Measurements from ENCODE around the gene PPP2R3C. TPM values are rescaled to one million over a fixed set of nuclear protein-coding genes. Genes with fewer than 3 reads are reported as not detected.

PPP2R3C gene
- total RNA-seq, 4 donors from 2014 or later: 15.1 to 31.0 (median 24.9) TPM

GRCh38 chr14:35124127-35124526 is 2.3 kb upstream of the PPP2R3C start:
- Histone ChIP-seq H3K36me3 (no peaks in the 10 kb centered on the region), H3K4me1 (peaks cover 6 to 24% of the 10 kb centered on the region in 2 donors), H3K4me3 (replicated peaks in 1 of 3) (no peak overlapping the region), H3K9me3 (no peaks in the 10 kb centered on the region), H3K27ac (no peak overlapping the region), H3K27me3 (no peaks in the 10 kb centered on the region)
- WGBS, 2 donors: 88 to 97% methylated on average over 1 of the region's 1 CpG
- intact Hi-C loops (cut with DNase I): loop anchor here (5.0 kb wide), 2 partner anchors 82 to 142 kb away; partner anchors contain the start of gene SRP54
- DNase-seq: no peak
- no peak for TF ChIP-seq POLR2A (IDR thresholded peaks at IDR 0.05)
- TF ChIP-seq CTCF (IDR thresholded peaks at IDR 0.05): no peak

- Histone ChIP-seq H3K27me3 (no peaks in the 10 kb centered on the region), H3K27ac (peak overlapping the region in 2 of 3 donors; percentile 90 to 97), H3K4me1 (peaks cover 6 to 24% of the 10 kb centered on the region in 2 donors), H3K36me3 (no peaks in the 10 kb centered on the region), H3K4me3 (replicated peaks in 1 of 3) (peak overlapping the region in 2 of 3 donors; percentile 44 to 45), H3K9me3 (no peaks in the 10 kb centered on the region)
- intact Hi-C loops (cut with DNase I): loop anchor here (5.0 kb wide), 2 partner anchors 81 to 141 kb away; partner anchors contain the start of gene SRP54
- no peak for DNase-seq
- TF ChIP-seq POLR2A (IDR thresholded peaks at IDR 0.05) (no peak), CTCF (IDR thresholded peaks at IDR 0.05) (no peak)
- 37 to 39% methylated on average over 3 of the region's 3 CpGs for WGBS, 2 donors
These were observed 1.6 kb upstream of the PPP2R3C start for GRCh38 chr14:35123388-35123703.

- DNase-seq: peak; percentile 23 to 36
- H3K4me3 ChIP-seq (replicated peaks in 1 of 3): peak overlapping the region; percentile 9 to 45 (median 44)
- TF ChIP-seq POLR2A (IDR thresholded peaks at IDR 0.05) (no peak), CTCF (IDR thresholded peaks at IDR 0.05) (no peak)
- no peaks in the 10 kb centered on the region for H3K36me3 ChIP-seq
- H3K4me1 ChIP-seq: peaks cover 6 to 24% of the 10 kb centered on the region in 2 donors
- WGBS, 2 donors: 3 to 4% methylated on average over 19 to 23 of the region's 23 CpGs
- no peaks in the 10 kb centered on the region for H3K9me3 ChIP-seq
- intact Hi-C loops (cut with DNase I): loop anchor here (5.0 kb wide), 2 partner anchors 81 to 141 kb away; partner anchors contain the start of gene SRP54
- H3K27me3 ChIP-seq: no peaks in the 10 kb centered on the region
- peak overlapping the region; percentile 90 to 97 (median 97) for H3K27ac ChIP-seq
These were observed 1.1 kb upstream of the PPP2R3C start for GRCh38 chr14:35122696-35123387.

- Histone ChIP-seq H3K27ac (peak overlapping the region; percentile 90 to 97 (median 97)), H3K9me3 (no peaks in the 10 kb centered on the region), H3K27me3 (no peaks in the 10 kb centered on the region), H3K36me3 (no peaks in the 10 kb centered on the region), H3K4me1 (peaks cover 6 to 24% of the 10 kb centered on the region in 2 donors), H3K4me3 (replicated peaks in 1 of 3) (peak overlapping the region; percentile 9 to 45 (median 44))
- TF ChIP-seq POLR2A (IDR thresholded peaks at IDR 0.05): no peak
- TF ChIP-seq CTCF (IDR thresholded peaks at IDR 0.05): no peak
- intact Hi-C loops (cut with DNase I): loop anchor here (5.0 kb wide), 2 partner anchors 79 to 139 kb away; partner anchors contain the start of gene SRP54
- 18 to 22% methylated on average over 34 of the region's 34 CpGs for WGBS, 2 donors
- peak; percentile 5 to 34 for DNase-seq
These were observed 534 bp downstream of the PPP2R3C start for GRCh38 chr14:35121026-35121886.
